Testis (tissue), 3 donors: ENCODE results near the gene FAIM2. TPM values are rescaled to one million over a fixed set of nuclear protein-coding genes. Genes with fewer than 3 reads are reported as not detected.
A peak's percentile ranks its signal among the peaks of the same experiment; 100 is the strongest.
"Not testable (repeated sequence)": the region's sequence is repeated elsewhere in the genome, so short reads cannot be mapped to it uniquely, and the experiment has no call there.

Experiments used
- DNase-seq: peaks from one replicate; pipeline ENCODE4 v3.0.0-alpha.2; 2019
- H3K27ac ChIP-seq, 2 donors: fragments of 200-600 bp; sonication (generic); one replicate each; pipeline ENCODE4 v1.5.1; 2019
- H3K27me3 ChIP-seq: fragments of 200-600 bp; sonication (generic); one replicate; pipeline ENCODE4 v1.5.1; 2019
- H3K36me3 ChIP-seq: fragments of 200-600 bp; sonication (generic); one replicate; pipeline ENCODE4 v1.5.1; 2017; ENCODE audit warnings: low read depth; ENCODE audit errors: missing control alignments
- H3K4me1 ChIP-seq: fragments of 200-600 bp; sonication (generic); one replicate; pipeline ENCODE4 v1.5.1; 2019
- H3K4me3 ChIP-seq, 2 donors: fragments of 200-600 bp; sonication (generic); one replicate each; pipeline ENCODE4 v1.5.1; 2017 to 2019
- H3K9me3 ChIP-seq: fragments of 200-600 bp; sonication (generic); one replicate; pipeline ENCODE4 v1.5.1; 2017
- CTCF ChIP-seq, 3 experiments: fragments of 450-650 bp in 2 of 3; fragments of 200-600 bp in 1 of 3; sonication (generic) in 1 of 3; IDR thresholded peaks; one replicate each; pipeline ENCODE4 v1.5.1; 2016 to 2019; ENCODE audit warnings: antibody characterized with exemption in 3 of 3, mild to moderate bottlenecking in 2 of 3, moderate library complexity in 1 of 3
- POLR2A ChIP-seq: fragments of 450-650 bp; IDR thresholded peaks from one replicate; pipeline ENCODE4 v1.6.1; 2017; ENCODE audit warnings: antibody characterized with exemption, mild to moderate bottlenecking, moderate library complexity
- WGBS, 2 donors: methylation state at CpG; one replicate each; pipeline ENCODE4 v1.1.5; 2018; 5-methylcytosine and 5-hydroxymethylcytosine counted together
- intact Hi-C: fragments of 100-400 bp; cut with DNase I; formaldehyde crosslinking; loops from one replicate; pipeline ENCODE4 v1.15.1; 2023; ENCODE audit warnings: low total_unique reads
- polyA plus RNA-seq: library from polyadenylated mRNA; stranded (reverse); fragments of 350-450 nt; fragmentation: Illumina TruSeq; extraction: RNeasy Lipid Tissue Mini Kit (QIAGEN cat#74804); gene quantifications from one replicate; pipeline ENCODE4 v1.2.3, GENCODE V29; 2014; ENCODE audit warnings: low read depth, low replicate concordance; ENCODE audit not compliant: insufficient read depth
- total RNA-seq, 2 donors: library from RNA; depleted of rRNA; stranded (reverse); fragments of >200 nt; gene quantifications; one replicate each; pipeline ENCODE4 v1.2.3, GENCODE V29; 2016

FAIM2 gene
- total and polyA plus RNA-seq, 3 donors from 2014 or later = 14.6 to 67.5 (median 15.3) TPM

DNA sequence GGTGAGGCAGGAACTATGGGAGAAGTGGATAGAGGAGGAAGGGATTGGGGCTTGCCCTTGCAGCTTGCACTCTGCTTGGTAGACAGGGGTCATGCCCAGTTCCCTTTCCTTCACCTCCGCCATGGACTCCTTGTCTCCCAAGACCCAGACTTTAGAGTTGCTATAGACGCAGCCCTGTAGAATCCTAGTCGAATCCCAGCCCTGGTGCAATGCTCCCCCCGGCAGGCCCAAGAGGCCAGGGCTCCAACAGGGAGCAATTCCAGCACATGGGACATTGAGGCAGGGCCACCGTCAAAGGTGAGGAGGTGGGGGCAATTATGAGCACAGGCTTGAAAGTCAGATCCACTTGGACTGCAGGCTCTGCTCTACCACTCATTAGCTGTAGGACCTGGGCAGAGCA is 31.3 kb downstream of the FAIM2 start:
- Histone ChIP-seq H3K27ac (no peak overlapping the region), H3K27me3 (no peaks in the 10 kb centered on the region), H3K4me3 (no peak overlapping the region), H3K9me3 (no peaks in the 10 kb centered on the region), H3K4me1 (peaks cover 28% of the 10 kb centered on the region), H3K36me3 (no peaks in the 10 kb centered on the region)
- intact Hi-C loops = no loop called here
- WGBS, 2 donors = 90 to 94% methylated on average over 2 to 5 of the region's 5 CpGs
- TF ChIP-seq CTCF (IDR thresholded peaks at IDR 0.05) (no peak), POLR2A (no peak)
- no peak for DNase-seq

GRCh38 chr12:49871811-49872251 is 31.9 kb downstream of the FAIM2 start:
- H3K4me3 ChIP-seq, H3K9me3 ChIP-seq, H3K27ac ChIP-seq, H3K27me3 ChIP-seq, H3K36me3 ChIP-seq, DNase-seq, intact Hi-C loops: not testable (repeated sequence)
- peaks cover 30% of the 10 kb centered on the region for H3K4me1 ChIP-seq
- 94 to 99% methylated on average over 8 of the region's 8 CpGs for WGBS, 2 donors

- no peak for TF ChIP-seq CTCF (IDR thresholded peaks at IDR 0.05)
- no peak for TF ChIP-seq POLR2A
- Histone ChIP-seq H3K4me3 (no peak overlapping the region), H3K36me3 (no peaks in the 10 kb centered on the region), H3K27me3 (no peaks in the 10 kb centered on the region), H3K4me1 (peaks cover 30% of the 10 kb centered on the region), H3K27ac (no peak overlapping the region), H3K9me3 (no peaks in the 10 kb centered on the region)
- intact Hi-C loops = no loop called here
- WGBS, 2 donors = 91 to 97% methylated on average over 4 of the region's 4 CpGs
- no peak for DNase-seq
These were observed 32.5 kb downstream of the FAIM2 start for GRCh38 chr12:49871263-49871561.

DNA sequence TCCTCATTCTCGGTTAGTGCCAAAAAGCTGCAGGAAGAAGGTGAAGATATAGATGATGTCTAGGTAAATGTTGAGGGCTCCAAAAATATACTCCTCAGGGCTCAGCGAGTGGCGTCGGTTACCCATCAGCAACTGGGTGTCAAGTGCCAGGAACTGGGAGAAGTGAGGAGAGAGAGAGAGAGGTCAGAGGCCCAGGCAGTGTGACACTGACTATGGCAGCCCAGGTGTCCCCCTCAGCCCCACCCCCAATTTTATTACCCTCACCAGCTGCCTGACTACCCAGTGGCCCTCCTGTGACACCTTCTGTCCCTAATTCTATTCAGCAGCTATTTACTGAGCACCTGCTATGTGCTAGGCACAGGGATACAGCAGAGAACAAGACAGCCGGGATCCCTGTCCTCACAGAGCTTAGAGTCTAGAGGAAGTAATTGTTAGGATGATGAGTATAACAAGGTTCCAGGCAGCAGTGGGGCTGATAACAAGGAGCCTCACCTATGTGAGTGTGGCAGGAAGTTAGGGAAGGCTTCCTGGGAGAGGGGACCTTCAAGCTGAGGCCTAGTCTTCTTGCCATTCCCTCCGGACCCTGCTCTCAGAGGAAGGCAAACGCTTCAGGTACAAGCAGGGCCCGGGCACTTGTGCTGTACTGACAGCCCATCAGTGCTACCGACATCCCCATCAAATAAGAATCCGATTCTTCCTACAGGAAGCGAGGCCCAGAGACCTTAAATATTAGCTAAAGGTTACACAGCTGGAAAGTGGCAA is 33.0 kb downstream of the FAIM2 start:
- intact Hi-C loops = no loop called here
- Histone ChIP-seq H3K27ac (no peak overlapping the region), H3K4me1 (peaks cover 30% of the 10 kb centered on the region), H3K36me3 (no peaks in the 10 kb centered on the region), H3K27me3 (no peaks in the 10 kb centered on the region), H3K4me3 (no peak overlapping the region), H3K9me3 (no peaks in the 10 kb centered on the region)
- TF ChIP-seq POLR2A (no peak), CTCF (IDR thresholded peaks at IDR 0.05) (no peak)
- DNase-seq = no peak
- WGBS, 2 donors = 89 to 92% methylated on average over 11 of the region's 11 CpGs

DNA sequence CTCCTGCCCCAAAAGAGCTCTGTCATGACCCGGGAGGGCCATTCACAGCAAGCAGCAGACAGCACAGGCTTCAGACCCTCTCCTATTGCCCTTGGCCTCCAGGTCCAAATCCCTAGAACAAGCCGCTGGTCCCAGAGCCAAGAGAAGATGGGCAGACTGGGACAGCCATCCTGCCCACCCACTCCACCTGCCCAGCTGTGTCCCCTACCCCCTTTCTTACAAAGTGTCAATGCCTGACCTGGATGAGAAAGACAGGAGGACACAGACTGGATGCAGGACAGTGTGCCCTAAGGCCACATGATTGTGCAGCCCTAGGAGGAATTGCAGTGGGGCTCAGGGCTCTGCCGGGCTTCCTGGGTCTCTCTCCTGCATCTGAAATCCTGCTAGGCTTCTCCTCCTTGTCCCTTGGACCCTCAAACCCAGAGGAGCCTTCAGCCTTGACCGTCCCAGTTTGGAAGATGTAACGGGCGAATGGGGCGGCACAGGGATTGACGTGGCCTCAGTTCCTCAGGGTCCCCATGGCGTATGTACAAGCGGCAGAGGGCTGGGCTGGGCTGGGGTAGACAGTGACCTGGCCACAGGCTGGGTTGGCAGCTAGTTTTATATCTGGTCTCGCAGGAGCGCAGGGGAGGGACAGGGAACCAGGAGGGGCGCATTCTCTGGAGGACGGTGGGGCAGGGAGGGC is 33.7 kb downstream of the FAIM2 start:
- peaks cover 30% of the 10 kb centered on the region for H3K4me1 ChIP-seq

More for the DNA sequence above, 33.7 kb downstream of the FAIM2 start:
- Histone ChIP-seq H3K27me3 (no peaks in the 10 kb centered on the region), H3K36me3 (no peaks in the 10 kb centered on the region), H3K9me3 (no peaks in the 10 kb centered on the region), H3K4me3 (no peak overlapping the region), H3K27ac (peak overlapping the region in 1 of 2 donors; percentile 74)
- intact Hi-C loops = loop anchor here (10.0 kb wide), 2 partner anchors 85 to 195 kb away; partner anchors contain the start of gene AQP2
- no peak for TF ChIP-seq CTCF (IDR thresholded peaks at IDR 0.05)
- no peak for TF ChIP-seq POLR2A
- no peak for DNase-seq
- WGBS, 2 donors = 90 to 95% methylated on average over 13 to 14 of the region's 14 CpGs
